ENCODE data around the gene ADCY3. TPM values are rescaled to one million over a fixed set of nuclear protein-coding genes. Genes with fewer than 3 reads are reported as not detected.

The ADCY3 gene
- polyA plus RNA-seq, 2 donors = 15.2 to 32.0 TPM

- H3K4me3 ChIP-seq (ENCODE audit: low read depth in 1 of 2, low read length in 2 of 2) = no peak overlapping the region
- no peak overlapping the region for H3K27ac ChIP-seq (ENCODE audit: low read depth in 2 of 2, low read length in 1 of 2)
- no peaks in the 10 kb centered on the region for H3K27me3 ChIP-seq (ENCODE audit: control insufficient read depth in 1 of 2, insufficient read depth in 2 of 2, low read length in 2 of 2)
- H3K36me3 ChIP-seq (ENCODE audit: control insufficient read depth in 2 of 2, insufficient read depth in 2 of 2, low read length in 1 of 2) = no peaks in the 10 kb centered on the region
- WGBS, 2 donors = 87 to 89% methylated on average over 6 of the region's 6 CpGs
- H3K9me3 ChIP-seq (ENCODE audit: control insufficient read depth in 2 of 2, insufficient read depth in 1 of 2, low read depth in 1 of 2, low read length in 1 of 2) = no peaks in the 10 kb centered on the region
- H3K4me1 ChIP-seq (ENCODE audit: control insufficient read depth in 2 of 2, insufficient read depth in 2 of 2, low read length in 1 of 2) = no peaks in the 10 kb centered on the region
These were observed 134.2 kb downstream of the ADCY3 start for GRCh38 chr2:24785671-24786321.

GRCh38 chr2:24783641-24784040 lies 136.4 kb downstream of the ADCY3 start:
- H3K4me3 ChIP-seq (ENCODE audit: low read depth in 1 of 2, low read length in 2 of 2) = no peak overlapping the region
- 94 to 98% methylated on average over 3 of the region's 3 CpGs for WGBS, 2 donors
- H3K27ac ChIP-seq (ENCODE audit: low read depth in 2 of 2, low read length in 1 of 2) = no peak overlapping the region
- H3K36me3 ChIP-seq (ENCODE audit: control insufficient read depth in 2 of 2, insufficient read depth in 2 of 2, low read length in 1 of 2) = no peaks in the 10 kb centered on the region
- H3K27me3 ChIP-seq (ENCODE audit: control insufficient read depth in 1 of 2, insufficient read depth in 2 of 2, low read length in 2 of 2) = no peaks in the 10 kb centered on the region
- H3K9me3 ChIP-seq (ENCODE audit: control insufficient read depth in 2 of 2, insufficient read depth in 1 of 2, low read depth in 1 of 2, low read length in 1 of 2) = no peaks in the 10 kb centered on the region
- H3K4me1 ChIP-seq (ENCODE audit: control insufficient read depth in 2 of 2, insufficient read depth in 2 of 2, low read length in 1 of 2) = no peaks in the 10 kb centered on the region

DNA sequence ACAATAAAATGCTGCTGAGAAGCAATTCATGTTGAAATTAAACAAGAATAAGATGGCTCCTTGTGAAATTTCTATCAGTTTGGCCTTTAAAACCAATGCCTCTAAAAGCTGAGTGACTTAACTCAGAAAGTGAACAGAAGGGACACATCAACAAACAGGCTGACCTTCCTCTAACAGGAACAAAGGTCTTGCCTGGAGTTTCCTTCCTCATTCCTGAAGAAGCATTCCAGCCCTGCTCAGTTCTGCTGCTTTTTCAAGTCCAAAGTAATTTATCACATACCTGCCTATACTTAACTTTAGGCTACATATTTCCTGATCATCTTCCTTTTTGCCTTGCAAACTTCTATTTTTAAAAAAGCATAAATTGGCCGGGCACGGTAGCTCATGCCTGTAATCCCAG lies 140.9 kb downstream of the ADCY3 start:
- Histone ChIP-seq H3K36me3 (ENCODE audit: control insufficient read depth in 2 of 2, insufficient read depth in 2 of 2, low read length in 1 of 2) (no peaks in the 10 kb centered on the region), H3K9me3 (ENCODE audit: control insufficient read depth in 2 of 2, insufficient read depth in 1 of 2, low read depth in 1 of 2, low read length in 1 of 2) (no peaks in the 10 kb centered on the region), H3K27me3 (ENCODE audit: control insufficient read depth in 1 of 2, insufficient read depth in 2 of 2, low read length in 2 of 2) (no peaks in the 10 kb centered on the region), H3K27ac (ENCODE audit: low read depth in 2 of 2, low read length in 1 of 2) (no peak overlapping the region), H3K4me3 (ENCODE audit: low read depth in 1 of 2, low read length in 2 of 2) (no peak overlapping the region), H3K4me1 (ENCODE audit: control insufficient read depth in 2 of 2, insufficient read depth in 2 of 2, low read length in 1 of 2) (no peaks in the 10 kb centered on the region)
- 73 to 75% methylated on average over 2 of the region's 2 CpGs for WGBS, 2 donors

- Histone ChIP-seq H3K9me3 (ENCODE audit: control insufficient read depth in 2 of 2, insufficient read depth in 1 of 2, low read depth in 1 of 2, low read length in 1 of 2) (no peaks in the 10 kb centered on the region), H3K27ac (ENCODE audit: low read depth in 2 of 2, low read length in 1 of 2) (no peak overlapping the region), H3K27me3 (ENCODE audit: control insufficient read depth in 1 of 2, insufficient read depth in 2 of 2, low read length in 2 of 2) (no peaks in the 10 kb centered on the region), H3K4me1 (ENCODE audit: control insufficient read depth in 2 of 2, insufficient read depth in 2 of 2, low read length in 1 of 2) (no peaks in the 10 kb centered on the region), H3K36me3 (ENCODE audit: control insufficient read depth in 2 of 2, insufficient read depth in 2 of 2, low read length in 1 of 2) (peaks cover 0 to 3% of the 10 kb centered on the region in 2 donors), H3K4me3 (ENCODE audit: low read depth in 1 of 2, low read length in 2 of 2) (no peak overlapping the region)
- WGBS, 2 donors = 74 to 79% methylated on average over 3 of the region's 3 CpGs
These were observed 145.7 kb downstream of the ADCY3 start for GRCh38 chr2:24774373-24774772.

DNA sequence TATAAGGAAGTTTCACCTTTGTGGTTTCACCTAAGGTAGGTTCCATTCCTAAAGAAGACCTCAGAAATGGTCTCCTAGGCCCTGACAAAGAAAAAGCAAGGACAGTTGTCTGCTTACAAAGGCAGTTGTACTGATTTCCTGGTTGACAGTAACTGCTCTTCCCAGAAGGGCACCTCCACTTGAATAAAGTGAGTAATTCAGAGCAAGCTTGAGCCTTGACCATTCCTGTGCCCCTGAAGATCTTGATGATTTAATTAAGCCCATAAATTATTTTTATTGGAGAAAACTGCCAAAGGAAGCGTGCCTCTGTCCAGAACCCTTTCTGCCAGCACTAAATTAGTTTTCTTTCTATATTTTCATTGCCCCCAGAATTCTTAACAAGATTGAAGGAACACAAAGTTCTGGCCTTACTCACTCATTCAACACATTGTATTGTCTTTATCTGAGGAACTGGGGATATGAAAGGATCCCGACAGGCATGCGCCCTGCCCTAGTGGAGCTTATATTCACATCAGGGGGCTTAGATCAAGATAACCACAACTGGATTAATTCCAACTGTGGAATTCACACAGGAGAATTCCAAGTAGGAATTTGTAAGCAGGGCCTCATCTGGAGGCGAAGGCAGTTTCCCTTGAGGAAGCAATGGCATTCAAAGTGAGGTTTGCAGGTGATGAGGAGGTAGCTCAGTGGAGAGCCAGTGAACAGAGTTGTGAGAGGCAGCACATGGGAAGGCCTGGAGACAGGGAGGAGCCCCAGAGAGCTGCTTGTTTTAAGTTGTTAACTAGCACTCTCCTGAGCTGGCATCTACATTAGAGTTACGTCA lies 148.1 kb downstream of the ADCY3 start:
- Histone ChIP-seq H3K4me1 (ENCODE audit: control insufficient read depth in 2 of 2, insufficient read depth in 2 of 2, low read length in 1 of 2) (no peaks in the 10 kb centered on the region), H3K27ac (ENCODE audit: low read depth in 2 of 2, low read length in 1 of 2) (no peak overlapping the region), H3K4me3 (ENCODE audit: low read depth in 1 of 2, low read length in 2 of 2) (no peak overlapping the region), H3K9me3 (ENCODE audit: control insufficient read depth in 2 of 2, insufficient read depth in 1 of 2, low read depth in 1 of 2, low read length in 1 of 2) (no peaks in the 10 kb centered on the region), H3K36me3 (ENCODE audit: control insufficient read depth in 2 of 2, insufficient read depth in 2 of 2, low read length in 1 of 2) (peaks cover 0 to 3% of the 10 kb centered on the region in 2 donors), H3K27me3 (ENCODE audit: control insufficient read depth in 1 of 2, insufficient read depth in 2 of 2, low read length in 2 of 2) (no peaks in the 10 kb centered on the region)
- 90 to 94% methylated on average over 5 of the region's 5 CpGs for WGBS, 2 donors

GRCh38 chr2:24771061-24771460 lies 149.0 kb downstream of the ADCY3 start:
- H3K9me3 ChIP-seq (ENCODE audit: control insufficient read depth in 2 of 2, insufficient read depth in 1 of 2, low read depth in 1 of 2, low read length in 1 of 2) = no peaks in the 10 kb centered on the region
- H3K4me1 ChIP-seq (ENCODE audit: control insufficient read depth in 2 of 2, insufficient read depth in 2 of 2, low read length in 1 of 2) = no peaks in the 10 kb centered on the region
- H3K4me3 ChIP-seq (ENCODE audit: low read depth in 1 of 2, low read length in 2 of 2) = no peak overlapping the region
- 86 to 94% methylated on average over 5 of the region's 5 CpGs for WGBS, 2 donors
- H3K36me3 ChIP-seq (ENCODE audit: control insufficient read depth in 2 of 2, insufficient read depth in 2 of 2, low read length in 1 of 2) = peaks cover 0 to 3% of the 10 kb centered on the region in 2 donors
- no peaks in the 10 kb centered on the region for H3K27me3 ChIP-seq (ENCODE audit: control insufficient read depth in 1 of 2, insufficient read depth in 2 of 2, low read length in 2 of 2)
- no peak overlapping the region for H3K27ac ChIP-seq (ENCODE audit: low read depth in 2 of 2, low read length in 1 of 2)

Other genes with a start within 250 kb of the ADCY3 start
- 10 to 100 TPM; 25.8 to 30.7 TPM for gene PTRHD1, start 126.8 kb downstream of the ADCY3 start, polyA plus RNA-seq
- gene CENPO, start 126.8 kb downstream of the ADCY3 start, polyA plus RNA-seq = 1 to 10 TPM; 3.7 to 4.1 TPM
- gene DNAJC27, start 51.7 kb upstream of the ADCY3 start, polyA plus RNA-seq = 1 to 10 TPM; 1.4 TPM
- gene EFR3B, start 121.8 kb upstream of the ADCY3 start, polyA plus RNA-seq = under 1 TPM; 0.11 to 0.12 TPM
- 1 to 10 TPM in 1 of 2 donors, under 1 TPM in 1; 0.59 to 2.1 TPM for gene POMC, start 248.3 kb upstream of the ADCY3 start, polyA plus RNA-seq

All from esophagus (tissue), 2 donors.